SK-N-SH (cell line): ENCODE measurements around the gene PPM1B. TPM values are rescaled to one million over a fixed set of nuclear protein-coding genes. Genes with fewer than 3 reads are reported as not detected.

Experiments used
- CTCF ChIA-PET: fragments of 300-600, 350-600 bp; formaldehyde crosslinking; extraction: SDS; loops from one replicate; lab custom pipeline; 2021; lab: Yijun Ruan, JAX
- POLR2A ChIA-PET: fragments of 350-600 bp; sonication (Branson Sonifier 250); formaldehyde crosslinking; extraction: SDS; loops from one replicate; lab custom pipeline; 2020; ENCODE audit warnings: antibody characterized with exemption, inconsistent platforms; lab: Yijun Ruan, JAX
- DNase-seq: peaks from one replicate; pipeline ENCODE4 v3.0.0; 2012
- H2AFZ ChIP-seq: fragments of 200-600 bp; sonication (generic); 2 replicates; pipeline ENCODE4 v1.8.1; 2016; ENCODE audit warnings: antibody characterized with exemption, mild to moderate bottlenecking, low read depth
- H3F3A ChIP-seq: fragments of 200-600 bp; sonication (generic); replicated peaks from 2 replicates; pipeline ENCODE3; 2016; ENCODE audit warnings: antibody characterized with exemption, mild to moderate bottlenecking; ENCODE audit not compliant: insufficient read depth
- H3K27ac ChIP-seq, 2 experiments: fragments of 200-500 bp in 1 of 2; fragments of 200-600 bp in 1 of 2; sonication (Bioruptor generic) in 1 of 2; sonication (generic), shearing (Covaris generic) in 1 of 2; 2 replicates each; pipeline versions ENCODE4 v1.5.1 to v1.6.1; 2014 to 2016; ENCODE audit warnings: low read depth in 2 of 2, inconsistent platforms in 1 of 2, low read length in 1 of 2, mild to moderate bottlenecking in 1 of 2, mixed read lengths in 1 of 2
- H3K27me3 ChIP-seq: fragments of 200-600 bp; sonication (generic), shearing (Covaris generic); 2 replicates; pipeline ENCODE4 v1.6.1; 2016; ENCODE audit warnings: mixed run types; ENCODE audit not compliant: insufficient read depth
- H3K36me3 ChIP-seq, 2 experiments: fragments of 200-500 bp in 1 of 2; fragments of 200-600 bp in 1 of 2; sonication (Bioruptor generic) in 1 of 2; sonication (generic) in 1 of 2; replicated peaks in 1 of 2; 2 replicates each; pipeline versions ENCODE3 to v1.5.1; 2014 to 2016; ENCODE audit warnings: low read length in 1 of 2, mild to moderate bottlenecking in 1 of 2; ENCODE audit not compliant: insufficient read depth in 2 of 2, control insufficient read depth in 1 of 2
- H3K4me1 ChIP-seq, 2 experiments: fragments of 200-500 bp in 1 of 2; fragments of 200-600 bp in 1 of 2; sonication (Bioruptor generic) in 1 of 2; sonication (generic), shearing (Covaris generic) in 1 of 2; 2 replicates each; pipeline versions ENCODE4 v1.5.1 to v1.6.1; 2014 to 2016; ENCODE audit warnings: low read depth in 1 of 2, low read length in 1 of 2, mixed run types in 1 of 2; ENCODE audit not compliant: insufficient read depth in 2 of 2, control insufficient read depth in 1 of 2
- H3K4me2 ChIP-seq: fragments of 200-600 bp; sonication (generic), shearing (Covaris generic); 2 replicates; pipeline ENCODE4 v1.6.1; 2017; ENCODE audit warnings: mixed run types
- H3K4me3 ChIP-seq, 2 experiments: fragments of 200-500 bp in 1 of 2; fragments of 200-600 bp in 1 of 2; sonication (Bioruptor generic) in 1 of 2; sonication (generic), shearing (Covaris generic) in 1 of 2; 2 replicates each; pipeline versions ENCODE4 v1.5.1 to v1.8.1; 2014 to 2016; ENCODE audit warnings: low read depth in 2 of 2, inconsistent platforms in 1 of 2, low read length in 1 of 2, mild to moderate bottlenecking in 1 of 2, mixed read lengths in 1 of 2, moderate library complexity in 1 of 2
- H3K79me2 ChIP-seq: fragments of 200-600 bp; sonication (generic); 2 replicates; pipeline ENCODE4 v1.8.1; 2017; ENCODE audit warnings: mild to moderate bottlenecking; ENCODE audit not compliant: insufficient read depth
- H3K9ac ChIP-seq: fragments of 200-600 bp; sonication (generic); 2 replicates; pipeline ENCODE4 v1.6.1; 2017; ENCODE audit warnings: mixed run types
- H3K9me2 ChIP-seq: fragments of 200-600 bp; sonication (generic); 2 replicates; pipeline ENCODE4 v1.6.1; 2017; ENCODE audit warnings: mixed run types
- H3K9me3 ChIP-seq: fragments of 200-600 bp; sonication (generic); 2 replicates; pipeline ENCODE4 v1.6.1; 2017; ENCODE audit warnings: mixed run types, mild to moderate bottlenecking, moderate library complexity
- H4K20me1 ChIP-seq: fragments of 200-600 bp; sonication (generic); 2 replicates; pipeline ENCODE4 v1.6.1; 2017; ENCODE audit warnings: mild to moderate bottlenecking, mixed run types; ENCODE audit not compliant: insufficient read depth
- ELF1 ChIP-seq: IDR thresholded peaks from 2 replicates; pipeline ENCODE4 v1.4.0; 2012
- GATA2 ChIP-seq: sonication (generic); formaldehyde crosslinking; IDR thresholded peaks from 2 replicates; pipeline ENCODE4 v1.5.0; 2020; ENCODE audit warnings: mild to moderate bottlenecking, missing genetic modification reagents
- NRF1 ChIP-seq: IDR thresholded peaks from 2 replicates; pipeline ENCODE4 v1.6.1; 2012; ENCODE audit warnings: low read depth, mild to moderate bottlenecking, low read length
- POLR2AphosphoS5 ChIP-seq: IDR thresholded peaks from 2 replicates; pipeline ENCODE4 v1.6.1; 2012; ENCODE audit warnings: low read depth, low read length
- RFX5 ChIP-seq: IDR thresholded peaks from 2 replicates; pipeline ENCODE4 v1.6.1; 2012; ENCODE audit warnings: mild to moderate bottlenecking, improper control_type of control experiment, low read length
- TEAD4 ChIP-seq: IDR thresholded peaks from 2 replicates; pipeline ENCODE4 v1.4.0; 2012; ENCODE audit warnings: mild to moderate bottlenecking, borderline replicate concordance; ENCODE audit not compliant: insufficient read depth
- WGBS: methylation state at CpG from one replicate; pipeline ENCODE4 v1.1.6; 2017; ENCODE audit warnings: low lambda C conversion rate; 5-methylcytosine and 5-hydroxymethylcytosine counted together
- polyA plus RNA-seq, 3 experiments: library from polyadenylated mRNA; depleted of rRNA; stranded (reverse); fragments of >200 nt; gene quantifications; 2 replicates each; pipeline ENCODE4 v1.2.3, GENCODE V29; 2012
- TF ChIP-seq, protein P1 (sequence below): IDR thresholded peaks from 2 replicates; pipeline ENCODE4 v1.4.0; 2012; ENCODE audit warnings: low read depth, borderline replicate concordance
- TF ChIP-seq, protein P2 (sequence below): IDR thresholded peaks from 2 replicates; pipeline ENCODE4 v1.4.0; 2012; ENCODE audit warnings: low read depth, borderline replicate concordance
- TF ChIP-seq, protein P3 (sequence below): fragments of 150-350 bp; IDR thresholded peaks from 2 replicates; pipeline ENCODE4 v1.6.1; 2016; ENCODE audit warnings: mild to moderate bottlenecking, low read depth, low read length
- TF ChIP-seq, protein P4 (sequence below): fragments of 150-350 bp; IDR thresholded peaks from 2 replicates; pipeline ENCODE4 v1.6.1; 2017; ENCODE audit warnings: antibody characterized with exemption, low read length, low read depth, borderline replicate concordance

The PPM1B gene
- polyA plus RNA-seq, 1 of the 3 experiments (the other 2 are of a cell fraction): 16.2 TPM

DNA sequence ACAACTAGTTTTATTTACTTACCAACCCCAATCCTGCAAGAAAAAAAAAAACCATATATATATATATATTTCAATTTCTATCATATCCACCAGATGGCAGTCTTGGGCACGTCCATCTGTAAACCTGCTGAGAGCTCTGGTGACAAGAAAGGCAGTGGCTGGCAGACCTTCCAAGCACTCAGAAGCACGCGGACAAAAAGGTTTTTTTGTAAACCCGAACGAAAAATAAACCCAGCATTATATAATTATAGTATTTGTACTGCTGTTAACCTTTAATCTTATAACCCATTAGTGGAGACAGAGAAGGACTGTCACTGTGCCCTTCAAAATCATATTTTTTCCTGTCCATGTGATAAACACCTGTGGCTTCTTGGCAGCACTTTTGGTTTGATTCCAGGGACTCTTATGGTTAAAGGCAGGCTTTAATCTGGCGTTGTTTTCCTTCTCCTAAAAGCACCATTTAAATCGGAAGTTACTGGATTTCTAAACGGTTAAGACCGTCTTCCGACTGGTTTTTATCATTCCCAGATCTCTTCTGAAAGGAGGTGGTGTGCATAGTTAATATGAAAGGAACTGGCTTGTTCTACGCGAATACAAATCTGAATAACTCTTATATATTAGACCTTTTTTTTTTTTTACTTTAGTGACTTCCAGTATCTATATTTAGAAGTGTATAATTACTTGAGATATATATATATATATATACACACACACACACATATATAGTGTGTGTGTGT, 75.6 kb downstream of the PPM1B start (continued):
- TF ChIP-seq, protein P1, sequence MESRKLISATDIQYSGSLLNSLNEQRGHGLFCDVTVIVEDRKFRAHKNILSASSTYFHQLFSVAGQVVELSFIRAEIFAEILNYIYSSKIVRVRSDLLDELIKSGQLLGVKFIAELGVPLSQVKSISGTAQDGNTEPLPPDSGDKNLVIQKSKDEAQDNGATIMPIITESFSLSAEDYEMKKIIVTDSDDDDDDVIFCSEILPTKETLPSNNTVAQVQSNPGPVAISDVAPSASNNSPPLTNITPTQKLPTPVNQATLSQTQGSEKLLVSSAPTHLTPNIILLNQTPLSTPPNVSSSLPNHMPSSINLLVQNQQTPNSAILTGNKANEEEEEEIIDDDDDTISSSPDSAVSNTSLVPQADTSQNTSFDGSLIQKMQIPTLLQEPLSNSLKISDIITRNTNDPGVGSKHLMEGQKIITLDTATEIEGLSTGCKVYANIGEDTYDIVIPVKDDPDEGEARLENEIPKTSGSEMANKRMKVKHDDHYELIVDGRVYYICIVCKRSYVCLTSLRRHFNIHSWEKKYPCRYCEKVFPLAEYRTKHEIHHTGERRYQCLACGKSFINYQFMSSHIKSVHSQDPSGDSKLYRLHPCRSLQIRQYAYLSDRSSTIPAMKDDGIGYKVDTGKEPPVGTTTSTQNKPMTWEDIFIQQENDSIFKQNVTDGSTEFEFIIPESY: no peak
- TF ChIP-seq GATA2 (CRISPR knock-in tag) (no peak; the same call in 1 of the 2 replicates), TEAD4 (no peak), POLR2AphosphoS5 (no peak), NRF1 (no peak)
- TF ChIP-seq, protein P2, sequence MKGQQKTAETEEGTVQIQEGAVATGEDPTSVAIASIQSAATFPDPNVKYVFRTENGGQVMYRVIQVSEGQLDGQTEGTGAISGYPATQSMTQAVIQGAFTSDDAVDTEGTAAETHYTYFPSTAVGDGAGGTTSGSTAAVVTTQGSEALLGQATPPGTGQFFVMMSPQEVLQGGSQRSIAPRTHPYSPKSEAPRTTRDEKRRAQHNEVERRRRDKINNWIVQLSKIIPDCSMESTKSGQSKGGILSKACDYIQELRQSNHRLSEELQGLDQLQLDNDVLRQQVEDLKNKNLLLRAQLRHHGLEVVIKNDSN: no peak
- TF ChIP-seq, protein P3, sequence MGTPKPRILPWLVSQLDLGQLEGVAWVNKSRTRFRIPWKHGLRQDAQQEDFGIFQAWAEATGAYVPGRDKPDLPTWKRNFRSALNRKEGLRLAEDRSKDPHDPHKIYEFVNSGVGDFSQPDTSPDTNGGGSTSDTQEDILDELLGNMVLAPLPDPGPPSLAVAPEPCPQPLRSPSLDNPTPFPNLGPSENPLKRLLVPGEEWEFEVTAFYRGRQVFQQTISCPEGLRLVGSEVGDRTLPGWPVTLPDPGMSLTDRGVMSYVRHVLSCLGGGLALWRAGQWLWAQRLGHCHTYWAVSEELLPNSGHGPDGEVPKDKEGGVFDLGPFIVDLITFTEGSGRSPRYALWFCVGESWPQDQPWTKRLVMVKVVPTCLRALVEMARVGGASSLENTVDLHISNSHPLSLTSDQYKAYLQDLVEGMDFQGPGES: no peak
- TF ChIP-seq, protein P4, sequence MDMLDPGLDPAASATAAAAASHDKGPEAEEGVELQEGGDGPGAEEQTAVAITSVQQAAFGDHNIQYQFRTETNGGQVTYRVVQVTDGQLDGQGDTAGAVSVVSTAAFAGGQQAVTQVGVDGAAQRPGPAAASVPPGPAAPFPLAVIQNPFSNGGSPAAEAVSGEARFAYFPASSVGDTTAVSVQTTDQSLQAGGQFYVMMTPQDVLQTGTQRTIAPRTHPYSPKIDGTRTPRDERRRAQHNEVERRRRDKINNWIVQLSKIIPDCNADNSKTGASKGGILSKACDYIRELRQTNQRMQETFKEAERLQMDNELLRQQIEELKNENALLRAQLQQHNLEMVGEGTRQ: no peak

DNA sequence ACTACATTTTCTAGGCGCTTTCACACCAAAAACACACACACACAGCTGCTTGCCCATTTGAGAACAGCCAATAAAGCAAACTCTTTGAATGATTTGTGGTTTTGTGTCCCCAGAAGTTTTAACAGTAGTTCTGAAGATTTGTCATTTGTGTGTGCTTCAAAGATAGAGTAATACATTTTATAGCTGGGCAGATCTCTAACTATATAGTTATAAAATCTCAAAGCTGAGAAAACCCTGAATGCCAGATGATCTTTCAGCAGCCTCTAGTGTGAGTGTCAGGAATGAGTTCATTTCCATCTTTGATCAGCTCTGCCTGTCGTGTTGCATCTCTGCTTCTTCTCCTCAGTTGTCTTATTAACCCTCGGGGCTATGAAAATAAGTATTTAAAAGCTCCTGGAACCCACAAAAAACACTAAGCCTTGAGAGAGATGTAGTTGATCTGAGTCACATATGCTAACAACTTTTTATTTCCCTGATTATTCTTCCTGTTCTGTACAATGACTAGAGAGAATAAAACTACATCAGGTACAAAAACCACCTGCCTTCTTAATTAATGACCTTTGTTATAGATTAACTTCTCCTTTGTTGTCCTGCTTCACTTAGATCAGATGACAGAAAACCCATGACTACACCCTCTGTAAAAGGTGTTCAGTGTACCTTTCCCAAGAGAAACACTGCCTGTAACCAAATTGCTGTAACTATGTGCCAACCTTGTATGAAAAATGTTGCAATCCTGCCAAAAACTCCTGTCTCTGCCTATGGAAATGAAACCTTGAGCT, 76.6 kb downstream of the PPM1B start:
- ChIA-PET POLR2A (no interaction called here), CTCF (interaction anchor here (0.6 to 5.4 kb wide), 15 partner anchors 12 to 713 kb away, joined by 3 to 72 read pairs (median 4); no protein-coding TSS in a partner anchor)
- Histone ChIP-seq H3K79me2 (no peaks in the 10 kb centered on the region), H3K4me3 (no peak overlapping the region), H3K27ac (no peak overlapping the region), H2AFZ (no peak overlapping the region), H3K27me3 (no peaks in the 10 kb centered on the region), H3F3A (no peaks in the 10 kb centered on the region), H4K20me1 (no peaks in the 10 kb centered on the region), H3K4me1 (peaks cover 3 to 5% of the 10 kb centered on the region in 2 experiments; a peak in 2 of 4 replicates), H3K36me3 (no peaks in the 10 kb centered on the region), H3K9me2 (no peaks in the 10 kb centered on the region), H3K9ac (no peak overlapping the region), H3K9me3 (no peaks in the 10 kb centered on the region), H3K4me2 (no peak overlapping the region)
- WGBS: 40% methylated on average over 3 of the region's 3 CpGs
- no peak for DNase-seq
- TF ChIP-seq ELF1 (no peak), RFX5 (no peak)
